ENCODE results near the gene TMEM132C. TPM values are rescaled to one million over a fixed set of nuclear protein-coding genes. Genes with fewer than 3 reads are reported as not detected.

Gene TMEM132C
- total and polyA plus RNA-seq, 2 of the 4 experiments (the other 2 are of a cell fraction): not detected

GRCh38 chr12:128258866-128259555 lies 8.0 kb upstream of the TMEM132C start:
- in situ Hi-C loops (cut with MboI; ENCODE audit: low sequenced_read_pairs): no loop called here

More at GRCh38 chr12:128258866-128259555, 8.0 kb upstream of the TMEM132C start:
- no peak overlapping the region for H3K27ac ChIP-seq (ENCODE audit: insufficient read depth, low read length)
- intact Hi-C loops (cut with micrococcal nuclease): no loop called here
- ATAC-seq (ENCODE audit: low read depth) (no peak), DNase-seq (no peak)
- no peaks in the 10 kb centered on the region for H4K20me1 ChIP-seq (ENCODE audit: insufficient read depth, low read length)
- POLR2A ChIA-PET (ENCODE audit: unreplicated experiment): no interaction called here
- no peak overlapping the region for H2BK20ac ChIP-seq (ENCODE audit: low read depth, low read length)
- no TSS peak for BruUV-seq (replicated peaks)
- H3K18ac ChIP-seq (ENCODE audit: low read depth, low read length): no peak overlapping the region
- no peak for TF ChIP-seq SMC3 (IDR thresholded peaks at IDR 0.05; ENCODE audit: low read depth, low read length)
- no peak for TF ChIP-seq RFX5 (IDR thresholded peaks at IDR 0.05; ENCODE audit: low read depth, low read length)
- TF ChIP-seq NFE2L2 (IDR thresholded peaks at IDR 0.05; ENCODE audit: low read depth, low read length): no peak
- no peak for TF ChIP-seq BHLHE40 (IDR thresholded peaks at IDR 0.05; ENCODE audit: low read depth, low read length)
- no peak for TF ChIP-seq RCOR1 (IDR thresholded peaks at IDR 0.05; ENCODE audit: insufficient replicate concordance, low read length)
- no peak for TF ChIP-seq ELK1 (IDR thresholded peaks at IDR 0.05; ENCODE audit: borderline replicate concordance, low read depth, low read length)
- TF ChIP-seq CTCF (conservative IDR thresholded peaks at IDR 0.05; ENCODE audit: low read depth, low read length): no peak
- no peak for TF ChIP-seq CEBPB (IDR thresholded peaks at IDR 0.05; ENCODE audit: low read depth, low read length)
- no peak for TF ChIP-seq MAZ (IDR thresholded peaks at IDR 0.05; ENCODE audit: borderline replicate concordance, low read depth, low read length)
- no peak for TF ChIP-seq CHD1 (IDR thresholded peaks at IDR 0.05; ENCODE audit: low read depth, low read length)
- no peak for TF ChIP-seq USF2 (IDR thresholded peaks at IDR 0.05; ENCODE audit: low read depth, low read length)
- no peak for TF ChIP-seq MAFK (IDR thresholded peaks at IDR 0.05; ENCODE audit: low read depth, low read length)
- TF ChIP-seq RAD21 (IDR thresholded peaks at IDR 0.05; ENCODE audit: low read length): no peak
- TF ChIP-seq FOS (IDR thresholded peaks at IDR 0.05; ENCODE audit: low read depth, low read length): no peak
- WGBS, 2 experiments (ENCODE audit: extremely low coverage in 2 of 2, insufficient read length in 1 of 2): 40% methylated on average over 1 of the region's 9 CpGs; no CpG with 5 or more reads in 1 of the 2 experiments
- no peak overlapping the region for H2AFZ ChIP-seq (replicated peaks; ENCODE audit: low read length, poor library complexity)
- H3K4me1 ChIP-seq (ENCODE audit: control insufficient read depth, insufficient read depth, low read length): no peaks in the 10 kb centered on the region
- no peak overlapping the region for H4K8ac ChIP-seq (ENCODE audit: low read depth in 2 of 2, low read length in 2 of 2)
- no peak overlapping the region for H3K4me3 ChIP-seq (ENCODE audit: insufficient read depth, low read depth, low read length)
- no peak overlapping the region for H2AK5ac ChIP-seq (ENCODE audit: low read depth, low read length)
- H2AK9ac ChIP-seq (replicated peaks; ENCODE audit: low read depth, low read length, poor library complexity): no peak overlapping the region
- H4K5ac ChIP-seq (ENCODE audit: low read depth, low read length): no peak overlapping the region
- peaks cover 19% of the 10 kb centered on the region for H3K9me3 ChIP-seq (ENCODE audit: control insufficient read depth, insufficient read depth, low read length)
- H3K23ac ChIP-seq (ENCODE audit: low read depth, low read length): no peak overlapping the region
- no peak overlapping the region for H3K4ac ChIP-seq (ENCODE audit: low read depth, low read length)
- H3K4me2 ChIP-seq (ENCODE audit: low read depth, low read length): no peak overlapping the region
- no peak overlapping the region for H3K9ac ChIP-seq (ENCODE audit: low read depth, low read length)
- no peaks in the 10 kb centered on the region for H3K9me1 ChIP-seq (ENCODE audit: insufficient read depth, low read length)
- dilution Hi-C loops (cut with HindIII; ENCODE audit: low sequenced_read_pairs, unreplicated experiment): no loop called here
- no peaks in the 10 kb centered on the region for H3K27me3 ChIP-seq (ENCODE audit: control insufficient read depth, insufficient read depth, low read length)
- no peak overlapping the region for H2BK5ac ChIP-seq (ENCODE audit: low read depth, low read length, poor library complexity, severe bottlenecking)
- no peak overlapping the region for H2BK120ac ChIP-seq (ENCODE audit: low read depth, low read length)
- H3K14ac ChIP-seq (replicated peaks; ENCODE audit: low read depth, low read length): no peak overlapping the region
- H3K56ac ChIP-seq (ENCODE audit: extremely low read depth, insufficient read depth, low read length): no peak overlapping the region
- H3K79me1 ChIP-seq (ENCODE audit: low read depth in 1 of 2, low read length in 2 of 2): no peaks in the 10 kb centered on the region
- H3K36me3 ChIP-seq (ENCODE audit: control insufficient read depth, insufficient read depth, low read length): no peaks in the 10 kb centered on the region
- H4K91ac ChIP-seq (ENCODE audit: insufficient read depth, low read depth, low read length): no peak overlapping the region
- CTCF ChIA-PET: interaction anchor here (0.6 kb wide), 1 partner anchor 34 kb away, joined by 3 read pairs; no protein-coding TSS in a partner anchor
- no peak overlapping the region for H2BK15ac ChIP-seq (ENCODE audit: low read depth, low read length)

Data from IMR-90 (cell line).